GM18526 (cell line): ENCODE data around the gene NAA38.

Experiments used
- POLR2A ChIP-seq: IDR thresholded peaks from 3 replicates; pipeline ENCODE4 v1.6.1; 2011; ENCODE audit not compliant: insufficient read length; ENCODE audit errors: extremely low read depth

The NAA38 gene

GRCh38 chr17:7833011-7833794, 24.2 kb downstream of the NAA38 start:
- TF ChIP-seq POLR2A = no peak

GRCh38 chr17:7832431-7832830, 24.9 kb downstream of the NAA38 start:
- no peak for TF ChIP-seq POLR2A

- no peak for TF ChIP-seq POLR2A
These were observed 26.1 kb downstream of the NAA38 start for GRCh38 chr17:7831233-7831632.

GRCh38 chr17:7830616-7831015, 26.7 kb downstream of the NAA38 start:
- no peak for TF ChIP-seq POLR2A

- no peak for TF ChIP-seq POLR2A
These were observed 32.0 kb downstream of the NAA38 start for GRCh38 chr17:7825206-7825990.

- TF ChIP-seq POLR2A = no peak
These were observed 33.1 kb downstream of the NAA38 start for GRCh38 chr17:7824021-7824924.

- TF ChIP-seq POLR2A = no peak
These were observed 33.8 kb downstream of the NAA38 start for GRCh38 chr17:7823581-7824001.

GRCh38 chr17:7822126-7822525, 35.2 kb downstream of the NAA38 start:
- TF ChIP-seq POLR2A = no peak

- no peak for TF ChIP-seq POLR2A
These were observed 37.1 kb downstream of the NAA38 start for GRCh38 chr17:7820231-7820630.

GRCh38 chr17:7818746-7819645, 38.4 kb downstream of the NAA38 start:
- no peak for TF ChIP-seq POLR2A

GRCh38 chr17:7818026-7818425, 39.3 kb downstream of the NAA38 start:
- no peak for TF ChIP-seq POLR2A

GRCh38 chr17:7817643-7817964, 39.8 kb downstream of the NAA38 start:
- TF ChIP-seq POLR2A = no peak

GRCh38 chr17:7816926-7817642, 40.3 kb downstream of the NAA38 start:
- no peak for TF ChIP-seq POLR2A

- no peak for TF ChIP-seq POLR2A
These were observed 42.4 kb downstream of the NAA38 start for GRCh38 chr17:7814969-7815368.
